ENCODE data around the gene FGG. TPM values are rescaled to one million over a fixed set of nuclear protein-coding genes. Genes with fewer than 3 reads are reported as not detected.

Gene FGG
- total and polyA plus RNA-seq, 2 of the 13 experiments (the other 11 are each of a cell fraction or from before 2014, with no cell fraction given), result 1,037 to 2,423 TPM

DNA sequence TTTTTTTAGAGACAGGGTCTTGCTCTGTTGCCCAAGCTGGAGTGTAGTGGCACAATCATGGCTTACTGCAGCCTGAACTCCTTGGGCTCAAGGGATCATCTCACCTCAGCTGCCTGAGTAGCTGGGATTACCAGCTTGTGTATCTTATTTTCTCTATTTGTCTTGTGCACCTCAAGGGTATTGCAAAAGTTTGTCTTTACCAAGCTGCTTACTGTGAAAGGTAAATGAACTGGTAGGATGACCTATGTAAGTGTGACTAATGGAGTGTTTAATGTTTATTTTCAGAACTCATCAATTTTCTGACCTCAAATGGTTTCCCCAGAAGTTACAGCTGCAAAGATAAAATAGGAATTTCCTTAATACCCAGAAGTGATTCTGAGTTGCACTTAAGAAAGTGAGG is 16.6 kb downstream of the FGG start (continued):
- TF ChIP-seq, protein P1, sequence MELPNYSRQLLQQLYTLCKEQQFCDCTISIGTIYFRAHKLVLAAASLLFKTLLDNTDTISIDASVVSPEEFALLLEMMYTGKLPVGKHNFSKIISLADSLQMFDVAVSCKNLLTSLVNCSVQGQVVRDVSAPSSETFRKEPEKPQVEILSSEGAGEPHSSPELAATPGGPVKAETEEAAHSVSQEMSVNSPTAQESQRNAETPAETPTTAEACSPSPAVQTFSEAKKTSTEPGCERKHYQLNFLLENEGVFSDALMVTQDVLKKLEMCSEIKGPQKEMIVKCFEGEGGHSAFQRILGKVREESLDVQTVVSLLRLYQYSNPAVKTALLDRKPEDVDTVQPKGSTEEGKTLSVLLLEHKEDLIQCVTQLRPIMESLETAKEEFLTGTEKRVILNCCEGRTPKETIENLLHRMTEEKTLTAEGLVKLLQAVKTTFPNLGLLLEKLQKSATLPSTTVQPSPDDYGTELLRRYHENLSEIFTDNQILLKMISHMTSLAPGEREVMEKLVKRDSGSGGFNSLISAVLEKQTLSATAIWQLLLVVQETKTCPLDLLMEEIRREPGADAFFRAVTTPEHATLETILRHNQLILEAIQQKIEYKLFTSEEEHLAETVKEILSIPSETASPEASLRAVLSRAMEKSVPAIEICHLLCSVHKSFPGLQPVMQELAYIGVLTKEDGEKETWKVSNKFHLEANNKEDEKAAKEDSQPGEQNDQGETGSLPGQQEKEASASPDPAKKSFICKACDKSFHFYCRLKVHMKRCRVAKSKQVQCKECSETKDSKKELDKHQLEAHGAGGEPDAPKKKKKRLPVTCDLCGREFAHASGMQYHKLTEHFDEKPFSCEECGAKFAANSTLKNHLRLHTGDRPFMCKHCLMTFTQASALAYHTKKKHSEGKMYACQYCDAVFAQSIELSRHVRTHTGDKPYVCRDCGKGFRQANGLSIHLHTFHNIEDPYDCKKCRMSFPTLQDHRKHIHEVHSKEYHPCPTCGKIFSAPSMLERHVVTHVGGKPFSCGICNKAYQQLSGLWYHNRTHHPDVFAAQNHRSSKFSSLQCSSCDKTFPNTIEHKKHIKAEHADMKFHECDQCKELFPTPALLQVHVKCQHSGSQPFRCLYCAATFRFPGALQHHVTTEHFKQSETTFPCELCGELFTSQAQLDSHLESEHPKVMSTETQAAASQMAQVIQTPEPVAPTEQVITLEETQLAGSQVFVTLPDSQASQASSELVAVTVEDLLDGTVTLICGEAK (IDR thresholded peaks at IDR 0.05), result no peak
- TF ChIP-seq, protein P1 (CRISPR knock-in tag; IDR thresholded peaks at IDR 0.05), result no peak; the same call in 1 of the 2 replicates
- TF ChIP-seq MXI1 (IDR thresholded peaks at IDR 0.05; ENCODE audit: borderline replicate concordance, low read depth, low read length), result no peak
- TF ChIP-seq, protein P2, sequence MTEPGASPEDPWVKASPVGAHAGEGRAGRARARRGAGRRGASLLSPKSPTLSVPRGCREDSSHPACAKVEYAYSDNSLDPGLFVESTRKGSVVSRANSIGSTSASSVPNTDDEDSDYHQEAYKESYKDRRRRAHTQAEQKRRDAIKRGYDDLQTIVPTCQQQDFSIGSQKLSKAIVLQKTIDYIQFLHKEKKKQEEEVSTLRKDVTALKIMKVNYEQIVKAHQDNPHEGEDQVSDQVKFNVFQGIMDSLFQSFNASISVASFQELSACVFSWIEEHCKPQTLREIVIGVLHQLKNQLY (CRISPR knock-in tag; IDR thresholded peaks at IDR 0.05), result no peak
- TF ChIP-seq HOXA3 (CRISPR knock-in tag; IDR thresholded peaks at IDR 0.05), result peak; percentile 46; the same call in 1 of the 2 replicates
- TF ChIP-seq CEBPB (IDR thresholded peaks at IDR 0.05; ENCODE audit: borderline replicate concordance, low read depth, low read length), result peak; percentile 78
- TF ChIP-seq MED13 (CRISPR knock-in tag; IDR thresholded peaks at IDR 0.05), result peak; percentile 88
- TF ChIP-seq HMG20A (CRISPR knock-in tag; IDR thresholded peaks at IDR 0.05; ENCODE audit: borderline replicate concordance), result peak; percentile 99
- TF ChIP-seq, protein P3, sequence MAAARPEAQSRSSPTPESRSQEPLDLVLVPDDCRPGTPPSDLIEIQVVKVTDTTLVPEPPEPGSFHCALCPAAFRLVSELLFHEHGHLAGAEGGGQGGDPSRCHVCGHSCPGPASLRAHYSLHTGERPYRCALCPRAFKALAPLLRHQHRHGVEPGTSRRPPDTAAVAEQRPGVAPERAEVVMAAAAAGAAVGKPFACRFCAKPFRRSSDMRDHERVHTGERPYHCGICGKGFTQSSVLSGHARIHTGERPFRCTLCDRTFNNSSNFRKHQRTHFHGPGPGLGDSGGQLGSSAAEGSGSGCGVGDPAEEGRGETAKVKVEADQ (CRISPR knock-in tag; IDR thresholded peaks at IDR 0.05; ENCODE audit: borderline replicate concordance), result no peak
- TF ChIP-seq, protein P4, sequence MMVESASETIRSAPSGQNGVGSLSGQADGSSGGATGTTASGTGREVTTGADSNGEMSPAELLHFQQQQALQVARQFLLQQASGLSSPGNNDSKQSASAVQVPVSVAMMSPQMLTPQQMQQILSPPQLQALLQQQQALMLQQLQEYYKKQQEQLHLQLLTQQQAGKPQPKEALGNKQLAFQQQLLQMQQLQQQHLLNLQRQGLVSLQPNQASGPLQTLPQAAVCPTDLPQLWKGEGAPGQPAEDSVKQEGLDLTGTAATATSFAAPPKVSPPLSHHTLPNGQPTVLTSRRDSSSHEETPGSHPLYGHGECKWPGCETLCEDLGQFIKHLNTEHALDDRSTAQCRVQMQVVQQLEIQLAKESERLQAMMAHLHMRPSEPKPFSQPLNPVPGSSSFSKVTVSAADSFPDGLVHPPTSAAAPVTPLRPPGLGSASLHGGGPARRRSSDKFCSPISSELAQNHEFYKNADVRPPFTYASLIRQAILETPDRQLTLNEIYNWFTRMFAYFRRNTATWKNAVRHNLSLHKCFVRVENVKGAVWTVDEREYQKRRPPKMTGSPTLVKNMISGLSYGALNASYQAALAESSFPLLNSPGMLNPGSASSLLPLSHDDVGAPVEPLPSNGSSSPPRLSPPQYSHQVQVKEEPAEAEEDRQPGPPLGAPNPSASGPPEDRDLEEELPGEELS (CRISPR knock-in tag; IDR thresholded peaks at IDR 0.05), result peak; percentile 92
- TF ChIP-seq DMAP1 (CRISPR knock-in tag; IDR thresholded peaks at IDR 0.05), result no peak
- no peak for TF ChIP-seq ZNF253 (CRISPR knock-in tag; IDR thresholded peaks at IDR 0.05; ENCODE audit: borderline replicate concordance)
- TF ChIP-seq, protein P5, sequence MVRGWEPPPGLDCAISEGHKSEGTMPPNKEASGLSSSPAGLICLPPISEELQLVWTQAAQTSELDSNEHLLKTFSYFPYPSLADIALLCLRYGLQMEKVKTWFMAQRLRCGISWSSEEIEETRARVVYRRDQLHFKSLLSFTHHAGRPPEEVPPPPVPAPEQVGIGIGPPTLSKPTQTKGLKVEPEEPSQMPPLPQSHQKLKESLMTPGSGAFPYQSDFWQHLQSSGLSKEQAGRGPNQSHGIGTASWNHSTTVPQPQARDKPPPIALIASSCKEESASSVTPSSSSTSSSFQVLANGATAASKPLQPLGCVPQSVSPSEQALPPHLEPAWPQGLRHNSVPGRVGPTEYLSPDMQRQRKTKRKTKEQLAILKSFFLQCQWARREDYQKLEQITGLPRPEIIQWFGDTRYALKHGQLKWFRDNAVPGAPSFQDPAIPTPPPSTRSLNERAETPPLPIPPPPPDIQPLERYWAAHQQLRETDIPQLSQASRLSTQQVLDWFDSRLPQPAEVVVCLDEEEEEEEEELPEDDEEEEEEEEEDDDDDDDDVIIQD (CRISPR knock-in tag; IDR thresholded peaks at IDR 0.05; ENCODE audit: low read depth), result peak; percentile 80; the same call in 1 of the 2 replicates
- peak; percentile 61; the same call in 1 of the 2 replicates for TF ChIP-seq GATAD1 (CRISPR knock-in tag; IDR thresholded peaks at IDR 0.05)
- no peak for TF ChIP-seq ZNF383 (CRISPR knock-in tag; IDR thresholded peaks at IDR 0.05; ENCODE audit: borderline replicate concordance)
- TF ChIP-seq SP5 (CRISPR knock-in tag; IDR thresholded peaks at IDR 0.05; ENCODE audit: borderline replicate concordance, low read depth), result peak; percentile 62; the same call in 1 of the 2 replicates
- TF ChIP-seq MED1 (CRISPR knock-in tag; IDR thresholded peaks at IDR 0.05), result peak; percentile 93

All from HepG2 (cell line).